OCI-LY7 (cell line): ENCODE results near the gene TMEM131L. TPM values are rescaled to one million over a fixed set of nuclear protein-coding genes. Genes with fewer than 3 reads are reported as not detected.

Experiments used
- BruUV-seq: library from RNA; stranded (reverse); fragments of 400-500 nt; replicated peaks from 2 replicates; lab custom pipeline; 2021; lab: Mats Ljungman, UMichigan
- CTCF ChIA-PET: fragments of 300-600 bp; sonication (Branson Sonifier 250); formaldehyde crosslinking; loops from one replicate; lab custom pipeline; 2022; ENCODE audit warnings: antibody characterized with exemption; ENCODE audit not compliant: unreplicated experiment; lab: Charles Lee
- POLR2A ChIA-PET: fragments of 300-600 bp; sonication (Branson Sonifier 250); formaldehyde crosslinking; loops from one replicate; lab custom pipeline; 2022; ENCODE audit warnings: antibody characterized with exemption; lab: Charles Lee
- DNase-seq: peaks from one replicate; pipeline ENCODE4 v3.0.0-alpha.2; 2015; ENCODE audit warnings: low spot score
- H2AFZ ChIP-seq: fragments of 200-600 bp; sonication (generic), shearing (Covaris generic); 2 replicates; pipeline ENCODE4 v1.6.1; 2014; ENCODE audit warnings: mild to moderate bottlenecking, antibody characterized with exemption, low read length, moderate library complexity
- H3K27ac ChIP-seq: fragments of 200-600 bp; sonication (generic); 2 replicates; pipeline ENCODE4 v1.5.1; 2014; ENCODE audit warnings: mixed run types, low read depth, mild to moderate bottlenecking, moderate library complexity, low read length, inconsistent platforms; ENCODE audit not compliant: poor library complexity, severe bottlenecking
- H3K36me3 ChIP-seq: fragments of 200-600 bp; sonication (generic); 2 replicates; pipeline ENCODE4 v1.6.1; 2014; ENCODE audit warnings: mild to moderate bottlenecking, antibody characterized with exemption, low read length, moderate library complexity, mixed read lengths; ENCODE audit not compliant: insufficient read depth
- H3K4me1 ChIP-seq: fragments of 200-600 bp; sonication (generic); 2 replicates; pipeline ENCODE4 v1.5.1; 2014; ENCODE audit warnings: mild to moderate bottlenecking, low read length; ENCODE audit not compliant: insufficient read depth, poor library complexity, severe bottlenecking
- H3K4me2 ChIP-seq: fragments of 200-600 bp; sonication (generic); 2 replicates; pipeline ENCODE4 v1.6.1; 2014; ENCODE audit warnings: mild to moderate bottlenecking, low read length
- H3K4me3 ChIP-seq: fragments of 200-600 bp; sonication (generic); 2 replicates; pipeline ENCODE4 v1.5.1; 2014; ENCODE audit warnings: mild to moderate bottlenecking, low read depth, low read length; ENCODE audit not compliant: poor library complexity, severe bottlenecking
- H3K79me2 ChIP-seq: fragments of 200-600 bp; sonication (generic); 2 replicates; pipeline ENCODE4 v1.6.1; 2016; ENCODE audit warnings: low read depth, mild to moderate bottlenecking, low read length, moderate library complexity, mixed read lengths; ENCODE audit not compliant: insufficient read depth
- H3K9me2 ChIP-seq: fragments of 200-600 bp; sonication (generic); 2 replicates; pipeline ENCODE4 v1.6.1; 2016; ENCODE audit warnings: mild to moderate bottlenecking, low read length, mixed read lengths; ENCODE audit not compliant: insufficient read depth
- H3K9me3 ChIP-seq: fragments of 200-600 bp; sonication (generic); 2 replicates; pipeline ENCODE4 v1.6.1; 2014; ENCODE audit warnings: mild to moderate bottlenecking, mixed run types, low read length, mixed read lengths
- H4K20me1 ChIP-seq: fragments of 200-600 bp; sonication (generic); 2 replicates; pipeline ENCODE4 v1.6.1; 2014; ENCODE audit warnings: mild to moderate bottlenecking, antibody characterized with exemption, low read length, moderate library complexity, mixed read lengths; ENCODE audit not compliant: insufficient read depth
- CTCF ChIP-seq: fragments of 200-600 bp; sonication (generic); conservative IDR thresholded peaks from 2 replicates; pipeline ENCODE4 v1.5.1; 2014; ENCODE audit warnings: mild to moderate bottlenecking, antibody characterized with exemption, low read length, moderate library complexity, mixed read lengths
- EZH2phosphoT487 ChIP-seq: fragments of 200-600 bp; sonication (generic); IDR thresholded peaks from 2 replicates; pipeline ENCODE4 v1.6.1; 2018; ENCODE audit warnings: low read depth, borderline replicate concordance, mild to moderate bottlenecking, mixed run types, antibody characterized with exemption, low read length, moderate library complexity, mixed read lengths
- intact Hi-C: fragments of 100-400 bp; cut with micrococcal nuclease; formaldehyde crosslinking; loops from one replicate; pipeline ENCODE4 v1.10.0; 2022; ENCODE audit not compliant: unreplicated experiment
- total RNA-seq, 2 experiments: library from RNA; depleted of rRNA in 1 of 2; stranded (reverse); fragments of >200 nt in 1 of 2; shearing (Covaris generic) in 1 of 2; gene quantifications; 2 replicates each; pipeline ENCODE4 v1.2.3, GENCODE V29; 2014 to 2022

Gene TMEM131L
- total RNA-seq, 2 experiments from 2014 or later: 133 to 148 TPM

- POLR2A ChIA-PET: interaction anchor here (0.7 to 1.9 kb wide), 2 partner anchors 15 to 38 kb away, joined by 4 read pairs; no protein-coding TSS in a partner anchor
- intact Hi-C loops: no loop called here
- Histone ChIP-seq H2AFZ (no peak overlapping the region), H3K79me2 (peaks cover 100% of the 10 kb centered on the region), H3K4me3 (peak overlapping the region; percentile 13), H3K27ac (peak overlapping the region; percentile 22), H3K9me3 (no peaks in the 10 kb centered on the region), H3K36me3 (peaks cover 98% of the 10 kb centered on the region), H3K9me2 (no peaks in the 10 kb centered on the region), H3K4me1 (peaks cover 98% of the 10 kb centered on the region), H3K4me2 (peak overlapping the region; percentile 44), H4K20me1 (peaks cover 68% of the 10 kb centered on the region)
- TF ChIP-seq EZH2phosphoT487: no peak
- no peak for TF ChIP-seq CTCF
- no peak for DNase-seq
- CTCF ChIA-PET: no interaction called here
- BruUV-seq: no TSS peak
Observed at GRCh38 chr4:153476829-153477574, 10.8 kb downstream of the TMEM131L start.

GRCh38 chr4:153479101-153479500 is 12.9 kb downstream of the TMEM131L start:
- H3K27ac ChIP-seq: peak overlapping the region; percentile 11
- H3K4me1 ChIP-seq: peaks cover 97% of the 10 kb centered on the region
- H3K4me3 ChIP-seq: no peak overlapping the region
- no peaks in the 10 kb centered on the region for H3K9me3 ChIP-seq
- intact Hi-C loops: no loop called here
- ChIA-PET CTCF (no interaction called here), POLR2A (interaction anchor here (0.6 to 1.3 kb wide), 8 partner anchors 8 to 138 kb away, joined by 3 to 5 read pairs (median 3); partner anchors contain the start of gene TMEM131L)
- H2AFZ ChIP-seq: no peak overlapping the region
- peak overlapping the region; percentile 21; the same call in 1 of the 2 replicates for H3K4me2 ChIP-seq
- peaks cover 65% of the 10 kb centered on the region for H4K20me1 ChIP-seq
- TF ChIP-seq EZH2phosphoT487: no peak
- BruUV-seq: no TSS peak
- no peak for DNase-seq
- no peaks in the 10 kb centered on the region for H3K9me2 ChIP-seq
- H3K79me2 ChIP-seq: peaks cover 100% of the 10 kb centered on the region
- peaks cover 98% of the 10 kb centered on the region for H3K36me3 ChIP-seq

GRCh38 chr4:153480704-153481103 is 14.5 kb downstream of the TMEM131L start:
- Histone ChIP-seq H3K36me3 (peaks cover 91% of the 10 kb centered on the region), H3K4me1 (peaks cover 90% of the 10 kb centered on the region), H2AFZ (no peak overlapping the region), H3K4me2 (peak overlapping the region; percentile 36), H3K27ac (peak overlapping the region; percentile 17), H3K4me3 (no peak overlapping the region), H3K9me3 (no peaks in the 10 kb centered on the region), H4K20me1 (peaks cover 59% of the 10 kb centered on the region), H3K9me2 (no peaks in the 10 kb centered on the region), H3K79me2 (peaks cover 100% of the 10 kb centered on the region)
- ChIA-PET CTCF (no interaction called here), POLR2A (interaction anchor here (0.9 to 3.7 kb wide), 4 partner anchors 10 to 44 kb away, joined by 3 to 50 read pairs (median 6); partner anchors contain the start of gene TMEM131L)
- intact Hi-C loops: no loop called here
- DNase-seq: no peak
- BruUV-seq: no TSS peak
- TF ChIP-seq CTCF (no peak), EZH2phosphoT487 (no peak)
